HTERT RPE-1 (cell line): ENCODE results near the gene NOTCH4.
"Not testable (repeated sequence)": the region's sequence is repeated elsewhere in the genome, so short reads cannot be mapped to it uniquely, and the experiment has no call there.

Source experiments
- in situ Hi-C: fragments of 300-500 bp; cut with MboI; formaldehyde crosslinking; loops from 4 replicates; pipeline ENCODE4 v1.14.3; 2020; ENCODE audit warnings: low sequenced_read_pairs

NOTCH4 gene

DNA sequence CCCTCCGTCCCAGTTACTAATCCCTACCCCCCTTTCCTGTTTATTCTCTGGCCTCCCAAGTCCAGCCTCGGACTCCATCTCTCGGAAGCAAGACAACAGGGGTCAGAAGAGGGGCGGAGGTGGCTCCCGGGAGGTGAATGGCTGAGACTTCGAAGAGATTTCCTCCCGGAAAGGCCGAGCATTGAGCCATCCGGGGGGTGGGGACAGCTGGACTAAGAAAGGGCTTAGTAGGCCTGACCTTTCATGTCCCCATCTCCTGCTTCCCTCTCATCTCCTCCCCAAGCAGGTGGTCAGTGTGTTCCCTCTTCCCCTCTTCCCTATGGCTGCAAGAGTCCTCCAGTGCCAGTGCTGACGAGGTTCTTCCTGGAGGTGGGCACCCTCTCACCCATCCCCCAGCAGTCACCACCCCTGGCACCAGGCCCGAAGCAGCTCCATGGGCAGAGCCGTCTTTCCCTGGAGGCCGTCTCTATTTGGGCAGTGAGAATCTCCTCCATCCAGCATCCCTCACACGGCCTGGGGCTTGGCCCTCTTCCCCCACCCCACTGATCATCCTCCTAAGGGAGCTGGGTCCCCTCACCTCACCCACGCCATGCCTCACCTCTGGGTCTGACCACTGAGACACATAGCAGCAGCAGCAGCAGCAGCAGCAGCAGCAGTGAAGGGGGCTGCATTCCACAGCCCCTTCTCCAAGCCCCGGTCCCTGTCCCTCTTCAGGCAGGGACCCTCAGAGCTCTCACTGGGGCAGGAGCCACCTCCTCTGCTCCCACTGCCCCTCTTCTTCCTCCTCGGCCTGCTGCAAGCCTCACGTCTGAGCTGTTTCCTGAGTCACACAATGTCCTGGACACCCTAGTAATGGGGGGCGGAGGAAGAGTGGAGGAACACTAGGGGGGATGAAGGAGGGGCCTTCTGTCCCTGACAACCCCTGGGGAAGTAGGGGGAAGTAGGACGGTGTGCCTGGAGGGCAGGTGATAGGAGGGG is at the start of gene NOTCH4:
TSS of gene NOTCH4 (minus strand) at position 810 of the 978 bp plus-strand sequence. CDS start at position 671, 139 bp downstream.
- in situ Hi-C loops, result no loop called here

GRCh38 chr6:32271429-32271828 is 47.6 kb upstream of the NOTCH4 start:
- in situ Hi-C loops, result no loop called here

DNA sequence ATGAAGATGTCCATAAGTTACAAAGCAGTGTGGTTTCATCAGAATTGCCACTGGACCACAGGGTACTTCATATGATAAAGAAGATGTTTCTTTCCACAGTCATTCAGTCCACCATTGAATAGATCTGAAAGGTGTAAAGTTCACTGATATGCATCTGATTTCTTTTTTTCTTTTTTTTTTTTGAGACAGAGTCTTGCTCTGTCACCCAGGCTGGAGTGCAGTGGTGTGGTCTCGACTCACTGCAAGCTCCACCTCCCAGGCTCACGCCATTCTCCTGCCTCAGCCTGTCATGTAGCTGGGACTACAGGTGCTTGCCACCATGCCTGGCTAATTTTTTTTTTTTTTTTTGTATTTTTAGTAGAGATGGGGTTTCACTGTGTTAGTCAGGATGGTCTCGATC is 44.6 kb upstream of the NOTCH4 start:
- in situ Hi-C loops, result not testable (repeated sequence)

- in situ Hi-C loops, result no loop called here
Measured at GRCh38 chr6:32267035-32267434, 43.2 kb upstream of the NOTCH4 start.

GRCh38 chr6:32257262-32257661 is 33.4 kb upstream of the NOTCH4 start:
- in situ Hi-C loops, result not testable (repeated sequence)

DNA sequence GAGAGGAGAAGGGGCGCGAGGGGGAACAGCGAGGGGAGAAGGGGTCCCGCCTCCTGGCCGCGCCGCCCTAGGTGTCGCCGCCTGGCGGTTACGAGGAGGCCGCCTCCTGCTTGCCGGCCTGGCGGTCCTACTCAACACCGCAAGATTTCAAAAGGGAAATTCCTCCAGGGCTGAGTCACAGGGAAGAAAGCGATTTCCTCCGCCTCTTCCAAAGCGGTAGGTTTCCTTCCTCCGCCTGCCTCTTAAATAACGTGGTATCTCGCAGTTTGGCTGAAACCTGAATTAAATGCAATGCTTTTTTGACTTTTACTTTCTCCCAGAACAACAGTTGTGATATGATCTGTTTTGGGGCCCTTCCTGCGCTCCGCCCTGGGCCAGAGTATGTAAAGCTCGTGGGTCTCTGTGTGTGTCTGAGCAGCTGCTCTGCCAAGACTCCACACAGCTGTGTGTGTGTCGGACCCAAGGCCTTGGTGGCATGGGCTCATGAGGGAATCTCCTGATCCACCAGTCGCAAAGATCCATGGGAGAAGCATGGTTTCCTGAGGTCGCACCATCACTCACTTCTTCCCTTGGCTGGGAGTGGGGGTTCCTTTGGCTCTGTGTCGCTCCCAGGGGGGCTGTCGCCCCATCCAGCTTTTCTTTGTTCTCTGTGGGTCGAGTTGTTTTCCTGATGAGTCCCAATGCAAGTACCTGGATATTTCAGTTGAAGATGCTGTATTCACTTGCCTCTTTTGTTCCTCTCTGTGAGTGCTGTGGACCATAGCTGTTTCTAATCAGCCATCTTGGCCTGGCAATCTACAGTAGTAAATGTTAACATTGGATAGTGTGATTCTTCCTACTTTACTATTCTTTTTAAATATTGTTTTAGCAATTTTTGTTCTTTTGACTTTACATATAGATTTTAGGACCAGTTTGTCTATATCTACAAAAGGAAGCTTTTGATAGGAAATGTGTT is 31.6 kb upstream of the NOTCH4 start:
- in situ Hi-C loops, result no loop called here

GRCh38 chr6:32254761-32255198 is 30.9 kb upstream of the NOTCH4 start:
- in situ Hi-C loops, result no loop called here

- in situ Hi-C loops, result no loop called here
Measured at GRCh38 chr6:32252331-32253009, 28.6 kb upstream of the NOTCH4 start.

- in situ Hi-C loops, result no loop called here
Measured at GRCh38 chr6:32249262-32249661, 25.4 kb upstream of the NOTCH4 start.

DNA sequence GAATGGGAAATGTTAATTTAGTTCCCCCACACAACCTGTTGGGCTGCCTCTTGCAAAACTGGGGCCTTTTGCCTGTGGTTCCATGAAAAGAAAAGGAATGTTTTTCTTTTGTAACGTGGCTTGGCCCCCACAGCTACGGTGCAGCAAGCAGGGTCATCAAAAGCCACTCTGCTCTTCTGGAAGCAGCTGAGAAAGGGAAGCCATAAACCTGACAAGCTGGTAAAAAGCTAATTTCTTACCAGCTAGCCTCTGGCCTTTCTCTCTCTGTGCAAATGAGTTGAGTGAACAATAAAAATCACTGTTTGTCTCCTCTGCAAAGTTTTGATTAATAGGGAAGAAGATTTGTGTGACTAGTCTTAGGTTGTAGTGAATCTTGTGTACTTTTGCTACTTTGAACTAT is 23.5 kb upstream of the NOTCH4 start:
- in situ Hi-C loops, result no loop called here

- in situ Hi-C loops, result no loop called here
Measured at GRCh38 chr6:32244946-32245398, 21.1 kb upstream of the NOTCH4 start.

DNA sequence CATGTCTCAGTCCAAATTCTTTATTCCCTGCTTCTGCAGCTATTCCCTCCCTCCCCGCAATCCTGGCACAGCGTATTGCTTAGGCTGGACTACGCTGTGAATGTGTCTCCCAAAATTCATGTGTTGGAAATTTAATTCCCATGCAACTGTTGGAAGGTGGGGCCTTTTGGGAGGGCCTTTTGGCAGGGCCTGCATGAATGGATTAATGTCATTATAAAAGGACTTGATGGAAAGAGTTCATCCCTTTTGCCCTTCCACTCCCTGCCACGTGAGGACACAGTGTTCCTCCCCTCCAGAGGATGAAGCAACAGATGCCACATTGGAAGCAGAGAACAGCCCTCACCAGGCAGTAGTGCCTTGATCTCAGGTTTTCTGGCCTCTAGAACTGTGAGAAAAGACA is 20.4 kb upstream of the NOTCH4 start:
- in situ Hi-C loops, result no loop called here

DNA sequence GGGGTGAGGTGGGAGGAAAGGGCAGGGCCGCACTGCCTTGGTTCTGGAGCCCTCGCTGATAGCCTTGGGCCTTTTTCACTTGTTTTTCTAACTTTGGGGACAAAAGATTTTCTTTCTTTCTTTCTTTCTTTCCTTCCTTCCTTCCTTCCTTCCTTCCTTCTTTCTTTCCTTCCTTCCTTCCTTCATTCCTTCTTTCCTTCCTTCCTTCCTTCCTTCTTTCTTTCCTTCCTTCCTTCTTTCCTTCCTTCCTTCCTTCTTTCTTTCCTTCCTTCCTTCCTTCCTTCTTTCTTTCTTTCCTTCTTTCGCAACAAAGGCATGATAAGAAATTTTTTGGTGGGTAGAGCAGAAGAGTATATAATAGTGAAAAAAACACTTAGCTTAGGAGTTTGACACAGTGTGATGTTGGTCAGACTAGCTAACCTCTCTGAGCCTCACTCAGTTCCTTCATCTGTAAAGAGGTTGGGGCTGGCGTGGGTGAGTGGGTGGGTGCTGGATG is 18.5 kb upstream of the NOTCH4 start:
- in situ Hi-C loops, result not testable (repeated sequence)

DNA sequence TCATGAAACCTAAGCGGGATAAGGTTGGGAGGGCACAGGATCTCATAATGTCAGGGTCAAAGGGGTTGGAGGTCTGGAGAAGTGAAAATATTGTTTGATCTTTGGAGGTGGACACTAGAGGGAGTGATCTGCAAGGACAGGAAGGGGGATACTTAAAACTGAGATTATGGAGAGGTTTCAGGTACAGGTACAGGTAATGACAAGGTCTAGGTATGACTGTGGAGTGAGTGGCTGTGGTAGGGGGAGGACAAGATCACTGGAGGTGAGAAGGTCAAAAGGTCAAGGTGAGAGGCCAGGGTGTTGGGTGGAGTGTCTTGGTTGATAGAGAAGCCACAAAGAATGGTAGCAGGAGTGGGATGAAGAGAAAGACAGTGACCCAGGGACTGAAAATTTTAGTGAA is 16.8 kb upstream of the NOTCH4 start:
- in situ Hi-C loops, result no loop called here

- in situ Hi-C loops, result no loop called here
Measured at GRCh38 chr6:32239462-32239861, 15.6 kb upstream of the NOTCH4 start.

- in situ Hi-C loops, result no loop called here
Measured at GRCh38 chr6:32234934-32235333, 11.1 kb upstream of the NOTCH4 start.

DNA sequence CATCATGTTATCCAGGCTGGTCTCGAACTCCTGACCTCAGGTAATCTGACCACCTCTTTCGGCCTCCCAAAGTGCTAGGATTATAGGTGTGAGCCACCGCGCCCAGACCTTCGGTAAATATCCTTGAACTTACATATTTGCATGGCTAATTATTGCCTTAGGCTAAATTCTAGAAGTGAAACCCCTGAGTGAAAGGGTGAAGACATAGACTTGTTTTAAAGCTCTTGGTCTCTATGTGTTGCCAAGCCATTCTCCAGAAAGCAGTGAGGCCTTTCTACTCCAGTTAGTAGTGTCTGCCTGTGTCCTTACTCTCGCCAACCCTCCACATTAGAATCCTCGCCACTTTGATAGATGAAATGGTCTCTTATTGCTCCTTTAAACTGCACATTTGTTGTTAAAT is 2.6 kb upstream of the NOTCH4 start:
- in situ Hi-C loops, result no loop called here

DNA sequence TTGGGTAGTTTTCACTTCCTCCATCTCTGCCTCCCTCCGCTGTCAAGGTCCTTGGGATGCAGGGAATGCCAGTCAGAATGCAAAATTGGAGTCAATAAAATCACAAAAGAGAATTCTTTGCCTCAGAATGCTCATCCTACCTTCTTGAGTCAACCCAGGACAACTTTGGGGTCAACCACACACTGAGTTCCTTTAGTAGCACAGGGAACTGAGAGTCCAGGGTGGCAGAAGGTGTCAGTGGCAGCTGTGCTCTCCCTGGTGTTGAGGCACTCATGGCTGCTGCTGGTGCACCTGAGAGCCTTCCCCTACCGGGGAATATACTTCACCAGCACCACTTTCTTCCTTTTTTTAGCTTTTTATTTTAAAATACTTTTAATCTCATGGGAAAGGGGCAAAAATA is 829 bp upstream of the NOTCH4 start:
- in situ Hi-C loops, result no loop called here

GRCh38 chr6:32222333-32223230 is 1.3 kb downstream of the NOTCH4 start:
- in situ Hi-C loops, result no loop called here

DNA sequence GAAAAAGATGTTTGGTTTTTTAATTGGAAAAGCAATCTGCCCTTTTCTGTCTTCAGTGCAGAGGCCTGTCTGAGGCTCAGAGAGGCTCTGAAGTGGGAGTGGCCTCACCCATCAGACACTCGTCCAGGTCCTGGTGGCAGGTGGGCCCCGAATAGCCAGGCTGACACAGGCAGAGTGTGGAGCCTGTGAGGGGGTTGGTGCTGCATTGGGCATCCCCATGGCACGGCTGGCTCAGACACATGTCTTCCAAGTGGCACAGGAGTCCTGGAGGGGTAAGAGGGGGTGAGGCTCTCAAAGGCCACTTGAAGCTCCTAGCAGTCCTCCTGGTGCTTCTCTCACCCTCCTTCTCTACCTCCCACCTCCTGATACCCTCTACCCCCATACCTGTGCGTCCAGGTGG is 3.8 kb downstream of the NOTCH4 start:
- in situ Hi-C loops, result no loop called here
